DMS79 treated with DMSO at 0.1 percent for 48 hours (cell line): ENCODE measurements around the gene FAM76B.

Experiments
- DNase-seq: peaks from one replicate; lab custom pipeline; 2025; lab: John Stamatoyannopoulos, UW

Gene FAM76B

GRCh38 chr11:95729462-95729861, 60.1 kb downstream of the FAM76B start:
- no peak for DNase-seq

GRCh38 chr11:95728790-95729189, 60.8 kb downstream of the FAM76B start:
- DNase-seq: no peak

GRCh38 chr11:95728094-95728493, 61.5 kb downstream of the FAM76B start:
- no peak for DNase-seq

- DNase-seq: no peak
These were observed 62.0 kb downstream of the FAM76B start for GRCh38 chr11:95727620-95728019.

- no peak for DNase-seq
These were observed 62.5 kb downstream of the FAM76B start for GRCh38 chr11:95727111-95727510.

GRCh38 chr11:95725196-95725595, 64.4 kb downstream of the FAM76B start:
- no peak for DNase-seq

- no peak for DNase-seq
These were observed 66.1 kb downstream of the FAM76B start for GRCh38 chr11:95723361-95723942.

GRCh38 chr11:95720195-95720594, 69.4 kb downstream of the FAM76B start:
- no peak for DNase-seq
